ENCODE results near the gene NFASC.

The NFASC gene

GRCh38 chr1:205053296-205053695 lies 182.6 kb downstream of the NFASC start:
- H3K4me1 ChIP-seq (ENCODE audit: control insufficient read depth, insufficient read depth, low read length) = peaks cover 5% of the 10 kb centered on the region; the same call in 1 of the 2 replicates
- H3K27ac ChIP-seq (ENCODE audit: low read depth, low read length) = no peak overlapping the region
- no peaks in the 10 kb centered on the region for H3K36me3 ChIP-seq (ENCODE audit: control insufficient read depth, insufficient read depth, low read length)
- no peak overlapping the region for H3K9ac ChIP-seq (ENCODE audit: low read depth, low read length)
- no peaks in the 10 kb centered on the region for H3K9me3 ChIP-seq (ENCODE audit: control insufficient read depth, insufficient read depth, low read length)
- H3K27me3 ChIP-seq (ENCODE audit: control insufficient read depth, insufficient read depth, low read length) = no peaks in the 10 kb centered on the region
- H3K4me3 ChIP-seq (ENCODE audit: low read depth, low read length) = no peak overlapping the region

- Histone ChIP-seq H3K9ac (ENCODE audit: low read depth, low read length) (no peak overlapping the region), H3K27me3 (ENCODE audit: control insufficient read depth, insufficient read depth, low read length) (no peaks in the 10 kb centered on the region), H3K36me3 (ENCODE audit: control insufficient read depth, insufficient read depth, low read length) (no peaks in the 10 kb centered on the region), H3K27ac (ENCODE audit: low read depth, low read length) (no peak overlapping the region), H3K9me3 (ENCODE audit: control insufficient read depth, insufficient read depth, low read length) (no peaks in the 10 kb centered on the region), H3K4me1 (ENCODE audit: control insufficient read depth, insufficient read depth, low read length) (peaks cover 5% of the 10 kb centered on the region; the same call in 1 of the 2 replicates), H3K4me3 (ENCODE audit: low read depth, low read length) (no peak overlapping the region)
Measured at GRCh38 chr1:205054013-205054412, 183.4 kb downstream of the NFASC start.

GRCh38 chr1:205056188-205056611 lies 185.5 kb downstream of the NFASC start:
- H3K4me1 ChIP-seq (ENCODE audit: control insufficient read depth, insufficient read depth, low read length) = peaks cover 5% of the 10 kb centered on the region; the same call in 1 of the 2 replicates
- H3K36me3 ChIP-seq (ENCODE audit: control insufficient read depth, insufficient read depth, low read length) = no peaks in the 10 kb centered on the region
- no peak overlapping the region for H3K9ac ChIP-seq (ENCODE audit: low read depth, low read length)
- no peaks in the 10 kb centered on the region for H3K9me3 ChIP-seq (ENCODE audit: control insufficient read depth, insufficient read depth, low read length)
- no peaks in the 10 kb centered on the region for H3K27me3 ChIP-seq (ENCODE audit: control insufficient read depth, insufficient read depth, low read length)
- H3K27ac ChIP-seq (ENCODE audit: low read depth, low read length) = no peak overlapping the region
- no peak overlapping the region for H3K4me3 ChIP-seq (ENCODE audit: low read depth, low read length)

- H3K27me3 ChIP-seq (ENCODE audit: control insufficient read depth, insufficient read depth, low read length) = no peaks in the 10 kb centered on the region
Measured at GRCh38 chr1:205056956-205057568, 186.4 kb downstream of the NFASC start.

GRCh38 chr1:205057808-205058575 lies 187.3 kb downstream of the NFASC start:
- Histone ChIP-seq H3K27me3 (ENCODE audit: control insufficient read depth, insufficient read depth, low read length) (no peaks in the 10 kb centered on the region), H3K4me1 (ENCODE audit: control insufficient read depth, insufficient read depth, low read length) (peaks cover 3% of the 10 kb centered on the region; the same call in 1 of the 2 replicates), H3K4me3 (ENCODE audit: low read depth, low read length) (no peak overlapping the region), H3K27ac (ENCODE audit: low read depth, low read length) (no peak overlapping the region), H3K9ac (ENCODE audit: low read depth, low read length) (no peak overlapping the region), H3K36me3 (ENCODE audit: control insufficient read depth, insufficient read depth, low read length) (no peaks in the 10 kb centered on the region), H3K9me3 (ENCODE audit: control insufficient read depth, insufficient read depth, low read length) (no peaks in the 10 kb centered on the region)

More at GRCh38 chr1:205056956-205057568, 186.4 kb downstream of the NFASC start:
- Histone ChIP-seq H3K9me3 (ENCODE audit: control insufficient read depth, insufficient read depth, low read length) (no peaks in the 10 kb centered on the region), H3K4me3 (ENCODE audit: low read depth, low read length) (no peak overlapping the region), H3K27ac (ENCODE audit: low read depth, low read length) (no peak overlapping the region), H3K4me1 (ENCODE audit: control insufficient read depth, insufficient read depth, low read length) (peaks cover 9% of the 10 kb centered on the region; the same call in 1 of the 2 replicates), H3K36me3 (ENCODE audit: control insufficient read depth, insufficient read depth, low read length) (no peaks in the 10 kb centered on the region), H3K9ac (ENCODE audit: low read depth, low read length) (no peak overlapping the region)

- H3K27ac ChIP-seq (ENCODE audit: low read depth, low read length) = no peak overlapping the region
- H3K9ac ChIP-seq (ENCODE audit: low read depth, low read length) = no peak overlapping the region
- H3K9me3 ChIP-seq (ENCODE audit: control insufficient read depth, insufficient read depth, low read length) = no peaks in the 10 kb centered on the region
- H3K4me3 ChIP-seq (ENCODE audit: low read depth, low read length) = no peak overlapping the region
- no peaks in the 10 kb centered on the region for H3K27me3 ChIP-seq (ENCODE audit: control insufficient read depth, insufficient read depth, low read length)
- no peaks in the 10 kb centered on the region for H3K36me3 ChIP-seq (ENCODE audit: control insufficient read depth, insufficient read depth, low read length)
- H3K4me1 ChIP-seq (ENCODE audit: control insufficient read depth, insufficient read depth, low read length) = peaks cover 3% of the 10 kb centered on the region; the same call in 1 of the 2 replicates
Measured at GRCh38 chr1:205058853-205059252, 188.2 kb downstream of the NFASC start.

DNA sequence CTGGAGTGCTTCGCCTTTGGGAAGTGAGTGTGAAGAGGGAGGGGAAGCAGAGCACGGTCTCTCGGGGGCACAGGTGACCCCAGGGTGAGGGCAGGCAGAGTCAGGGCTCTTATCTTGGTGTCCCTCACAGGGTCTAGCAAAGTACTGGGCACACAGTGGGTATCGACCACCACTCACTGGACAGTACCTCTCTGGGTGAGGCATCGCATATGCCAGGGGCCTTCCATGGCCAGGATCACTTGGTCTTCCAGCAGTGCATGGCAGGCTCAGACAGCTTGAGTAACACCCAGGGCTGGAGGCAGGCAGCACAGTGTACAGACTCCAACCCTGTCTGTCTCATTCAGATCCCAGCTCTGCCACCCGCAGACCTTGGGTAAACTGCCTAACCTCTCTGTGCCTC lies 189.0 kb downstream of the NFASC start:
- H3K4me3 ChIP-seq (ENCODE audit: low read depth, low read length) = no peak overlapping the region
- H3K27me3 ChIP-seq (ENCODE audit: control insufficient read depth, insufficient read depth, low read length) = no peaks in the 10 kb centered on the region

GRCh38 chr1:205060746-205061145 lies 190.1 kb downstream of the NFASC start:
- H3K4me1 ChIP-seq (ENCODE audit: control insufficient read depth, insufficient read depth, low read length) = peaks cover 3% of the 10 kb centered on the region; the same call in 1 of the 2 replicates
- no peaks in the 10 kb centered on the region for H3K27me3 ChIP-seq (ENCODE audit: control insufficient read depth, insufficient read depth, low read length)
- H3K9me3 ChIP-seq (ENCODE audit: control insufficient read depth, insufficient read depth, low read length) = no peaks in the 10 kb centered on the region
- no peak overlapping the region for H3K4me3 ChIP-seq (ENCODE audit: low read depth, low read length)
- H3K27ac ChIP-seq (ENCODE audit: low read depth, low read length) = no peak overlapping the region
- H3K9ac ChIP-seq (ENCODE audit: low read depth, low read length) = no peak overlapping the region
- no peaks in the 10 kb centered on the region for H3K36me3 ChIP-seq (ENCODE audit: control insufficient read depth, insufficient read depth, low read length)

More for the DNA sequence above, 189.0 kb downstream of the NFASC start:
- Histone ChIP-seq H3K27ac (ENCODE audit: low read depth, low read length) (no peak overlapping the region), H3K36me3 (ENCODE audit: control insufficient read depth, insufficient read depth, low read length) (no peaks in the 10 kb centered on the region), H3K4me1 (ENCODE audit: control insufficient read depth, insufficient read depth, low read length) (peaks cover 3% of the 10 kb centered on the region; the same call in 1 of the 2 replicates), H3K9ac (ENCODE audit: low read depth, low read length) (no peak overlapping the region), H3K9me3 (ENCODE audit: control insufficient read depth, insufficient read depth, low read length) (no peaks in the 10 kb centered on the region)

DNA sequence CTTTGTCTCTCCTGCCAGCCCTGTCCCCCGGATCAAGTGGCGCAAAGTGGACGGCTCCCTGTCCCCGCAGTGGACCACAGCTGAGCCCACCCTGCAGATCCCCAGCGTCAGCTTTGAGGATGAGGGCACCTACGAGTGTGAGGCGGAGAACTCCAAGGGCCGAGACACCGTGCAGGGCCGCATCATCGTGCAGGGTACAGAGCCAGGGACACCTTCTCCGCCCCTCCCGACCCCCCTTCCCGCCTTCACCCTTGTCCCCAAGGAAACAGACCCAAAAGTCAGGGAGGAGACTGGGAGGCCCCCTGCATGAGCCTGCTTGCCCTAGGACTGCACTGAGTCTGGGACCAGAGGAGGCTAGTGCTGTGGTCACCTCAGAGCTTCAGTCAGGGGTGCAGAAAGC lies 190.6 kb downstream of the NFASC start:
- H3K4me1 ChIP-seq (ENCODE audit: control insufficient read depth, insufficient read depth, low read length) = peaks cover 3% of the 10 kb centered on the region; the same call in 1 of the 2 replicates
- no peaks in the 10 kb centered on the region for H3K27me3 ChIP-seq (ENCODE audit: control insufficient read depth, insufficient read depth, low read length)
- no peaks in the 10 kb centered on the region for H3K36me3 ChIP-seq (ENCODE audit: control insufficient read depth, insufficient read depth, low read length)
- H3K27ac ChIP-seq (ENCODE audit: low read depth, low read length) = no peak overlapping the region
- H3K4me3 ChIP-seq (ENCODE audit: low read depth, low read length) = no peak overlapping the region
- no peaks in the 10 kb centered on the region for H3K9me3 ChIP-seq (ENCODE audit: control insufficient read depth, insufficient read depth, low read length)
- no peak overlapping the region for H3K9ac ChIP-seq (ENCODE audit: low read depth, low read length)

GRCh38 chr1:205061665-205062069 lies 191.0 kb downstream of the NFASC start:
- Histone ChIP-seq H3K27me3 (ENCODE audit: control insufficient read depth, insufficient read depth, low read length) (no peaks in the 10 kb centered on the region), H3K9me3 (ENCODE audit: control insufficient read depth, insufficient read depth, low read length) (no peaks in the 10 kb centered on the region), H3K4me3 (ENCODE audit: low read depth, low read length) (no peak overlapping the region), H3K9ac (ENCODE audit: low read depth, low read length) (no peak overlapping the region), H3K36me3 (ENCODE audit: control insufficient read depth, insufficient read depth, low read length) (no peaks in the 10 kb centered on the region), H3K27ac (ENCODE audit: low read depth, low read length) (no peak overlapping the region), H3K4me1 (ENCODE audit: control insufficient read depth, insufficient read depth, low read length) (peaks cover 3% of the 10 kb centered on the region; the same call in 1 of the 2 replicates)

DNA sequence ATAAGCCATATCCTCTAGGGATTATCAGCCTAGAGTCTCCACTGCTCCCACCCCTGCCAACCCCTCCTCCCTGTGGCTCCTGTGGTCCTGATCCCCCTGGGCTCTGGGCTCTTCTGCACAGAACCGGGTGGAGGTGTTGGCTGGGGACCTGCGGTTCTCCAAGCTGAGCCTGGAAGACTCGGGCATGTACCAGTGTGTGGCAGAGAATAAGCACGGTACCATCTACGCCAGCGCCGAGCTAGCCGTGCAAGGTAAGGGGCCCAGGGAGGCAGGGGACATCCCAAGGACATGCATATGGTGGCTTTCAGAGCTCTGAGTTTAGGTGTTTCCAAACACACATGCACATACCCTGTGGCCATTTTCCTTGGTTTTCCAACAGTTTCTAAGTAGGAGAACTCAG lies 191.7 kb downstream of the NFASC start:
- Histone ChIP-seq H3K27me3 (ENCODE audit: control insufficient read depth, insufficient read depth, low read length) (no peaks in the 10 kb centered on the region), H3K4me3 (ENCODE audit: low read depth, low read length) (no peak overlapping the region), H3K36me3 (ENCODE audit: control insufficient read depth, insufficient read depth, low read length) (no peaks in the 10 kb centered on the region), H3K27ac (ENCODE audit: low read depth, low read length) (no peak overlapping the region), H3K9me3 (ENCODE audit: control insufficient read depth, insufficient read depth, low read length) (no peaks in the 10 kb centered on the region), H3K4me1 (ENCODE audit: control insufficient read depth, insufficient read depth, low read length) (peaks cover 3% of the 10 kb centered on the region; the same call in 1 of the 2 replicates), H3K9ac (ENCODE audit: low read depth, low read length) (no peak overlapping the region)
